Activated CD4-positive, alpha-beta memory T cell treated with anti-CD3 and anti-CD28 coated beads for 36 hours (primary cell): ENCODE results near the gene KLF16. TPM values are rescaled to one million over a fixed set of nuclear protein-coding genes. Genes with fewer than 3 reads are reported as not detected.

Experiments
- CTCF ChIA-PET: fragments of 350-600 bp; sonication (Branson Sonifier 250); formaldehyde crosslinking; loops from one replicate; lab custom pipeline; 2021; ENCODE audit warnings: antibody characterized with exemption, inconsistent platforms; lab: Charles Lee
- POLR2A ChIA-PET: fragments of 350-600 bp; sonication (Branson Sonifier 250); formaldehyde crosslinking; loops from one replicate; lab custom pipeline; 2021; ENCODE audit warnings: antibody characterized with exemption; lab: Charles Lee
- DNase-seq: peaks from one replicate; pipeline ENCODE4 v3.0.0-alpha.2; 2020
- H3K27ac Mint-ChIP-seq: one replicate; pipeline ENCODE4 v1.8.0; 2021; ENCODE audit warnings: mixed read lengths
- H3K27me3 Mint-ChIP-seq: one replicate; pipeline ENCODE4 v1.8.0; 2021; ENCODE audit warnings: mixed read lengths
- H3K36me3 Mint-ChIP-seq: one replicate; pipeline ENCODE4 v1.8.0; 2021; ENCODE audit warnings: mixed read lengths
- H3K4me1 Mint-ChIP-seq: one replicate; pipeline ENCODE4 v1.8.0; 2021; ENCODE audit warnings: low read depth, mixed read lengths
- H3K4me3 Mint-ChIP-seq: one replicate; pipeline ENCODE4 v1.8.0; 2021; ENCODE audit warnings: mild to moderate bottlenecking, mixed read lengths
- H3K9me3 Mint-ChIP-seq: one replicate; pipeline ENCODE4 v1.8.0; 2021; ENCODE audit warnings: mixed read lengths
- intact Hi-C: fragments of 100-400 bp; cut with micrococcal nuclease; formaldehyde crosslinking; loops from one replicate; pipeline ENCODE4 v1.15.1; 2023
- total RNA-seq, 2 experiments: library from RNA; stranded (reverse); gene quantifications; one replicate each; pipeline ENCODE4 v1.2.3, GENCODE V29; 2021

The KLF16 gene
- total RNA-seq, 2 experiments from 2014 or later, result 23.3 to 24.2 TPM

- H3K27me3 Mint-ChIP-seq, result no peaks in the 10 kb centered on the region
- POLR2A ChIA-PET, result no interaction called here
These were observed 10.7 kb downstream of the KLF16 start for GRCh38 chr19:1852581-1853128.

GRCh38 chr19:1851654-1852580, 11.5 kb downstream of the KLF16 start:
- Mint-ChIP-seq H3K4me1 (peaks cover 46% of the 10 kb centered on the region), H3K36me3 (peaks cover 9% of the 10 kb centered on the region), H3K27me3 (no peaks in the 10 kb centered on the region), H3K9me3 (no peaks in the 10 kb centered on the region), H3K27ac (peak overlapping the region; percentile 42), H3K4me3 (peak overlapping the region; percentile 26)
- ChIA-PET POLR2A (no interaction called here), CTCF (interaction anchor here (2.8 kb wide), 1 partner anchor 13 kb away, joined by 14 read pairs; no protein-coding TSS in a partner anchor)
- intact Hi-C loops, result no loop called here
- peak; percentile 65 for DNase-seq

More at GRCh38 chr19:1852581-1853128, 10.7 kb downstream of the KLF16 start:
- CTCF ChIA-PET, result interaction anchor here (0.6 to 2.8 kb wide), 3 partner anchors 14 to 245 kb away, joined by 3 to 14 read pairs (median 3); no protein-coding TSS in a partner anchor
- intact Hi-C loops, result no loop called here
- DNase-seq, result no peak
- Mint-ChIP-seq H3K4me1 (peaks cover 40% of the 10 kb centered on the region), H3K36me3 (peaks cover 4% of the 10 kb centered on the region), H3K4me3 (peak overlapping the region; percentile 26), H3K27ac (peak overlapping the region; percentile 80), H3K9me3 (no peaks in the 10 kb centered on the region)

- POLR2A ChIA-PET, result no interaction called here
- intact Hi-C loops, result no loop called here
- CTCF ChIA-PET, result interaction anchor here (2.8 kb wide), 1 partner anchor 12 kb away, joined by 14 read pairs; no protein-coding TSS in a partner anchor
- Mint-ChIP-seq H3K36me3 (peaks cover 9% of the 10 kb centered on the region), H3K27ac (peak overlapping the region; percentile 57), H3K27me3 (no peaks in the 10 kb centered on the region), H3K9me3 (no peaks in the 10 kb centered on the region), H3K4me3 (no peak overlapping the region), H3K4me1 (peaks cover 55% of the 10 kb centered on the region)
- DNase-seq, result no peak
These were observed 12.3 kb downstream of the KLF16 start for GRCh38 chr19:1850809-1851653.

GRCh38 chr19:1849886-1850398, 13.4 kb downstream of the KLF16 start:
- H3K36me3 Mint-ChIP-seq, result peaks cover 9% of the 10 kb centered on the region

GRCh38 chr19:1849132-1849474, 14.3 kb downstream of the KLF16 start:
- intact Hi-C loops, result no loop called here
- H3K4me1 Mint-ChIP-seq, result peaks cover 58% of the 10 kb centered on the region

More at GRCh38 chr19:1849886-1850398, 13.4 kb downstream of the KLF16 start:
- DNase-seq, result no peak
- no peaks in the 10 kb centered on the region for H3K9me3 Mint-ChIP-seq
- H3K4me3 Mint-ChIP-seq, result no peak overlapping the region
- peaks cover 57% of the 10 kb centered on the region for H3K4me1 Mint-ChIP-seq
- POLR2A ChIA-PET, result no interaction called here
- H3K27ac Mint-ChIP-seq, result peak overlapping the region; percentile 26
- CTCF ChIA-PET, result interaction anchor here (1.3 to 2.1 kb wide), 6 partner anchors 9 to 48 kb away, joined by 4 to 19 read pairs (median 6); no protein-coding TSS in a partner anchor
- intact Hi-C loops, result no loop called here
- H3K27me3 Mint-ChIP-seq, result no peaks in the 10 kb centered on the region

GRCh38 chr19:1848399-1849131, 14.8 kb downstream of the KLF16 start, which contains the start of gene REXO1:
REXO1 (minus strand) TSS chr19:1848483; CDS start chr19:1848358, 125 bp downstream.
- Mint-ChIP-seq H3K4me3 (peak within 1 kb of the TSS; percentile 88), H3K4me1 (peaks cover 61% of the 10 kb centered on the region), H3K27me3 (no peaks in the 10 kb centered on the region), H3K36me3 (peaks cover 9% of the 10 kb centered on the region), H3K27ac (peak within 1 kb of the TSS; percentile 89), H3K9me3 (no peaks in the 10 kb centered on the region)
- ChIA-PET CTCF (interaction anchor here (0.9 to 2.1 kb wide), 7 partner anchors 10 to 97 kb away, joined by 4 to 19 read pairs (median 5); no protein-coding TSS in a partner anchor), POLR2A (no interaction called here)
- intact Hi-C loops, result loop anchor here (1.0 kb wide), 1 partner anchor 36 kb away; the partner anchor contains the start of gene ATP8B3
- peak; percentile 98 for DNase-seq

More at GRCh38 chr19:1849132-1849474, 14.3 kb downstream of the KLF16 start:
- Mint-ChIP-seq H3K36me3 (peaks cover 9% of the 10 kb centered on the region), H3K27me3 (no peaks in the 10 kb centered on the region), H3K27ac (peak overlapping the region; percentile 86), H3K4me3 (no peak overlapping the region), H3K9me3 (no peaks in the 10 kb centered on the region)
- POLR2A ChIA-PET, result no interaction called here
- no peak for DNase-seq
- CTCF ChIA-PET, result interaction anchor here (0.9 to 2.1 kb wide), 7 partner anchors 9 to 96 kb away, joined by 4 to 19 read pairs (median 5); no protein-coding TSS in a partner anchor

GRCh38 chr19:1847684-1848398, 15.5 kb downstream of the KLF16 start:
- Mint-ChIP-seq H3K4me3 (peak overlapping the region; percentile 88), H3K27ac (peak overlapping the region; percentile 89), H3K9me3 (no peaks in the 10 kb centered on the region), H3K36me3 (peaks cover 6% of the 10 kb centered on the region), H3K27me3 (no peaks in the 10 kb centered on the region), H3K4me1 (peaks cover 56% of the 10 kb centered on the region)
- CTCF ChIA-PET, result interaction anchor here (1.1 to 2.5 kb wide), 3 partner anchors 10 to 22 kb away, joined by 3 to 22 read pairs (median 5); no protein-coding TSS in a partner anchor
- DNase-seq, result peak; percentile 53
- POLR2A ChIA-PET, result no interaction called here
- intact Hi-C loops, result loop anchor here (1.0 kb wide), 1 partner anchor 36 kb away; the partner anchor contains the start of gene ATP8B3

- H3K4me1 Mint-ChIP-seq, result peaks cover 56% of the 10 kb centered on the region
- H3K36me3 Mint-ChIP-seq, result peaks cover 6% of the 10 kb centered on the region
- H3K27ac Mint-ChIP-seq, result peak overlapping the region; percentile 89
- no peaks in the 10 kb centered on the region for H3K9me3 Mint-ChIP-seq
- intact Hi-C loops, result no loop called here
- H3K4me3 Mint-ChIP-seq, result peak overlapping the region; percentile 88
- ChIA-PET POLR2A (no interaction called here), CTCF (interaction anchor here (1.1 to 2.5 kb wide), 3 partner anchors 10 to 21 kb away, joined by 3 to 22 read pairs (median 5); no protein-coding TSS in a partner anchor)
- DNase-seq, result no peak
- no peaks in the 10 kb centered on the region for H3K27me3 Mint-ChIP-seq
These were observed 16.1 kb downstream of the KLF16 start for GRCh38 chr19:1847348-1847683.

- peaks cover 6% of the 10 kb centered on the region for H3K36me3 Mint-ChIP-seq
- H3K27ac Mint-ChIP-seq, result peak overlapping the region; percentile 30
- H3K4me1 Mint-ChIP-seq, result peaks cover 57% of the 10 kb centered on the region
- H3K9me3 Mint-ChIP-seq, result no peaks in the 10 kb centered on the region
- no peak for DNase-seq
- peak overlapping the region; percentile 88 for H3K4me3 Mint-ChIP-seq
- ChIA-PET CTCF (interaction anchor here (1.1 to 2.5 kb wide), 4 partner anchors 9 to 21 kb away, joined by 3 to 22 read pairs (median 4); no protein-coding TSS in a partner anchor), POLR2A (no interaction called here)
- no peaks in the 10 kb centered on the region for H3K27me3 Mint-ChIP-seq
- intact Hi-C loops, result no loop called here
These were observed 16.7 kb downstream of the KLF16 start for GRCh38 chr19:1846517-1847204.

- H3K27me3 Mint-ChIP-seq, result no peaks in the 10 kb centered on the region
- ChIA-PET CTCF (interaction anchor here (1.2 to 2.5 kb wide), 2 partner anchors 8 to 20 kb away, joined by 4 to 22 read pairs; no protein-coding TSS in a partner anchor), POLR2A (no interaction called here)
- peaks cover 6% of the 10 kb centered on the region for H3K36me3 Mint-ChIP-seq
- no peak overlapping the region for H3K27ac Mint-ChIP-seq
- no peak for DNase-seq
- no peaks in the 10 kb centered on the region for H3K9me3 Mint-ChIP-seq
- no peak overlapping the region for H3K4me3 Mint-ChIP-seq
- intact Hi-C loops, result no loop called here
- H3K4me1 Mint-ChIP-seq, result peaks cover 58% of the 10 kb centered on the region
These were observed 17.7 kb downstream of the KLF16 start for GRCh38 chr19:1845642-1846041.
